ENCODE results near the gene OGG1.

The OGG1 gene

GRCh38 chr3:9749645-9750555, at the start of gene OGG1:
Gene OGG1 (plus strand): TSS chr3:9749952. CDS start chr3:9750287, 335 bp downstream.
- peak; percentile 99 for DNase-seq (ENCODE audit: low spot score)

DNA sequence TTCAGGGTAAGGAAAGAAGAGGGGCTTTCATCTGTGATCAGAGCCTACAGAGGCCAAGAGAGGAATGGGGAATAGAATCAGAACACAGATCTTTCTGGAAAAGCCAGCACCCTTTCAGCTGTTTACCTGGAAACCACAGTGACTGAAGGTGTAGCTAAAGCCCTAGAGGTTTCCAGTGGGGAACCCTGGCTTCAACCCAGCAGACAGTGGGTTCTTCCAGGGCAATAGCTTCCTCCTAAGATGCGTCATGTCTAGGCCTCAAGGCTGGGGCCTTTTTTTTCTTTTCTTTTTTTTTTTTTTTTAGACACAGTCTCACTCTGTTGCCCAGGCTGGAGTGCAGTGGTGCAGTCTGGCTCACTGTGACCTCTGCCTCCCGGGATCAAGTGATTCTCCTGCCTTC, 49.2 kb upstream of the OGG1 start:
- DNase-seq (ENCODE audit: low spot score) = no peak

GRCh38 chr3:9701006-9701405, 48.7 kb upstream of the OGG1 start:
- DNase-seq (ENCODE audit: low spot score) = no peak

GRCh38 chr3:9701711-9702110, 48.0 kb upstream of the OGG1 start:
- no peak for DNase-seq (ENCODE audit: low spot score)

GRCh38 chr3:9703240-9703639, 46.5 kb upstream of the OGG1 start:
- no peak for DNase-seq (ENCODE audit: low spot score)

DNA sequence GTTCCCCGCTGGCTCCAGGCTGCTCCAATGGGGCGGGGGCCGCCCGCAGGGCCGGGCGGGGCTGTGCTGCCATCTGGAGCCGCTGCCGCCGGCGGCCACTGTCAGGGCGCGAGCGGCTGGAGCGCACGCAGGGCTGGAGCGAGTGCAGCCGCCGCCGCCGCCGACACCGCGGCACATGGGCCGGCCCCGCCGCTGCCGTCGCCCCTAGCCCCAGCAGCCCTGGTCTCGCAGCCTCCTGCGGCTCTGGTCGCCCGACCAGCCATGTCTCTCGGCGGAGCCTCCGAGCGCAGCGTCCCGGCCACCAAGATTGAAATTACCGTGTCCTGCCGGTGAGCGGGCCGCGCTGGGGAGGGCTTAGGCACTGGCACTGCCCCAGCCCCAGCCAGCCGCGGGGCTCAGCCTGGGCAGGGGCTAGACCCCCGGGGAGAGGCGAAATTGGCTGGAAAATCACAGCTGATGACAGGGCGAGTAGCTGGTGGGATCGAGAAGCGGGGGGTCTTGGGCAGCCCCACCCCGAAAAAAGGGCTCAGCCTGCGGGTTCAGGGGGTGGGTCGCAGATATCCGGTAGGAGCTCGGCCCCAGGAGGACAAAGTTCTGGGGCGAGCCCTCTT, 45.9 kb upstream of the OGG1 start, which contains the start of gene CPNE9:
Gene CPNE9 (plus strand): TSS at position 98 of the 611 bp plus-strand sequence. CDS start 164 bp downstream, at position 262.
- DNase-seq (ENCODE audit: low spot score) = no peak

- DNase-seq (ENCODE audit: low spot score) = no peak
Observed at GRCh38 chr3:9704347-9705322, 45.1 kb upstream of the OGG1 start.

GRCh38 chr3:9710174-9710739, 39.5 kb upstream of the OGG1 start:
- no peak for DNase-seq (ENCODE audit: low spot score)

- DNase-seq (ENCODE audit: low spot score) = no peak
Observed at GRCh38 chr3:9712415-9712814, 37.3 kb upstream of the OGG1 start.

GRCh38 chr3:9713142-9713541, 36.6 kb upstream of the OGG1 start:
- no peak for DNase-seq (ENCODE audit: low spot score)

DNA sequence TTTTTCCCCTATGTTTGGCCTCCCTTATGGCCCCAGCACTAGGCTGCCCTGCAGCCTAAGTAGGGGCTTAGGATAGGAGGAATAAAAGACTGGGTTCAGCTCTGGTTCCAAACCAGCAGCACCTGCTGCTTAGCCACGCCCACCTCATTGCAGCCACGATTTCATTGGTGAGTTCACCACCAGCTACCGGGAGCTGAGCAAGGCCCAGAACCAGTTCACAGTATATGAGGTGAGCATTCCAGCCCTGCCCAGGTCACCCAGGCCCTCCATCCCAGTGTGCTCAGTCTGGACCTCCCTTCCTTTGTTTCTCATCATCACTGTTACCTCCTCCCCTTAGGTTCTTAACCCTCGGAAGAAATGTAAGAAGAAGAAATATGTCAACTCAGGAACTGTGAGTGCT, 34.6 kb upstream of the OGG1 start:
- peak; percentile 45 for DNase-seq (ENCODE audit: low spot score)

DNA sequence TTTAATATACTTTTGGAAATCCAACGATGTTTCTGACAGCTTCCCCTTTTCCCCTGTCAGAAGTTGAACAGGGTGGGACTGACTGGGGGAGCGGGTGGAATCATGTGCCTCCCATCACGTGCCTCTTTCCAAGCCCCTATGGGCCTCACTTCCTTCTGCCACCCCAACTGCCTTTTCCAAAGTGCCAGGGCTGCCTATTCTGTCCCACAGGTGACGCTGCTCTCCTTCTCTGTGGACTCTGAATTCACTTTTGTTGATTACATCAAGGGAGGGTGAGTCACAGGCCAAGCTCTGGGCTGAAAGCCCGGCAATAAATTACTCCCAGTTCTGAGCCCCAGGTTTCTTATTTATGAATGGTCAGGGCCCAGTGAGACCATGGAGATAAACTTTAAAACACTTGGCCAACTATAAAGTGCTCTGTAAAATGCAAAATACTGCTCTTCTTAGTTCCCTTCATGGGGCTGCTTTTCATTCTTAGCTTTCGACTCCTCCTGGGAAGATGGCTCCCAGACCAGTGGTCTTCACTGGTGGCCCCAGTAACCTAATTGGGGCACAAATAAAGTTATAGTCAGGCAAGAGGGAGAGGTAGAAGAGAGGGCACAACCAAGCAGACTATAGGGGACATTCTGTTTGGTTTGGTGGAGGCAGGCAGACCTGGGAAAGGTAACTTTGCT, 33.9 kb upstream of the OGG1 start:
- DNase-seq (ENCODE audit: low spot score) = no peak

DNA sequence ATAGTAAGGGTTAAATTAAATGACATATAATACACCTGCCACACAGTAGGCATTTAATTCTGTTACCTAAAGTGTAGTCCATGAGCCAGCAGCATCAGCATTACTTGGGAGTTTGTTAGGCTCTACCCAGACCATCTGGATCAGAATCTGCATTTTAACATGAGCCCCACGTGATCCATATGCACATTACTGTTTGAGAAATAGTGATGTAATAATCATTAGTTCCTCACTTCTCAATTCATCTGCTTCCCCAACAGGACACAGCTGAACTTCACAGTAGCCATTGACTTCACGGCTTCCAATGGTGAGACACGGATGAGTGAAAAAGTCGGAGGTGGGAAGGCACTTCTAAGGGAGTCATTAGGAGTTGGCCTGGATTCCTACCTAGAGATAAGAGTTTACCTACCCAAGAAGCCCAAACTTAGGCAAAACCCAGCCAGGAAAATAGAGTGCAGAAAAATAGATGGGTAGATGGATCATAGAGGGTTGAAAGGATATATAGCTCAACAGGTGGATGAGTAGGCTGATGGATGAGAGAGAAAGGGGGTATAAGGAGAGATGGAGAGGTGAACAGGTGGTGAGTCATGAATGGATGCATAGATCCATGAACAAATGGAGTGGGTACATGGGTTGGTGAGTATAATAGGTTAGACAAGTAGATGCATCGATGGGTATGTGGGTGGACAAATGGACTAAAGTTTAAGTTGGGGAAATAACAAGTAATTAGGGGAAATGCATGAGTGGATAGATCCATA, 32.8 kb upstream of the OGG1 start:
- DNase-seq (ENCODE audit: low spot score) = no peak

GRCh38 chr3:9717563-9717962, 32.2 kb upstream of the OGG1 start:
- no peak for DNase-seq (ENCODE audit: low spot score)

DNA sequence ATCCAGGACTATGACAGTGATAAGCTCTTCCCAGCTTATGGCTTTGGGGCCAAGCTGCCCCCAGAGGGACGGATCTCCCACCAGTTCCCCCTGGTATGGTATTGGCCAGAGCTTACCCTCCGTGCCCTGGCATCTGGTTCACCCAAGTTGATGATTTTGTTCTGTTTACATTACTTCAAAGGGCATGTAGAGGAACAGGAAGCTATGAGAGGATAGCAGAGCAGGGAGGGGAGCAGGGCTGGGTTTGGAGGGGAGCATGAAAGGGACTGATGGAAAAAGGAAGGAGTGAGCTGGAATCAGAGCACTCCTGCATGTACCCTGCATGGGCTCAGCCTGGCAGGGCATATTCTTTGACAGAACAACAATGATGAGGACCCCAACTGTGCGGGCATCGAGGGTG, 31.6 kb upstream of the OGG1 start:
- no peak for DNase-seq (ENCODE audit: low spot score)

DNA sequence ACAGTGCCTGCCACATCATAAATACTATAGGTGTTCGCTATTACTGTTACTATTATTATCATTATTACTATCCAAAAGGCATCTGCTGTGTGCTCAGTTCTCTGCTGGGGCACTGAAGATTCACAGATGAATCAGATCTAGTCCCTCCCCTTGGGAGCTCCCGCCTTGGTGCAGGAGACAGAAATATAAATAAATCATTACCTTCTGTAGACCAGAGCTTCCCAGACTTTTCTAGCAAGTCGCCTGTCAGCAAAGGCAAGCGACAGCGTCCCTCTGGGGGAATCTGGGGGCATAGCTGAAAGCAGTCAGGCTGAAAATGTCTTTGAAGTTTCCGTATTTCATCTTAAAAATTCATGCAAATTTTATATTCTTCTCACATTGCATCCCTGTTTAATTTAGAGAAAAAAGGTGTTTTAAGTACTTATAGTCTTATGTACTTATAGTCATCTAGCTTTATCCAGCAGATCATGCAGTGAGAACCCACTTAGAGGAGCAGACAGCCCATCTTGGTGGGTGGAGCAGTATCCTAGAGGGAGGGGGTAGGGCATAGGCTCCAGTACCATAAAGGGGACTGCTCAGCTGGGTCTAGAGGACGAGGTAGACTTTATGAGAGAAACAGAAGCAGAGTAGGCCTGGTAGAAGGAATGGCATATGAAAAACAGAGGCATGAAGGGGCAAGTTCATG, 28.6 kb upstream of the OGG1 start:
- DNase-seq (ENCODE audit: low spot score) = peak; percentile 17

DNA sequence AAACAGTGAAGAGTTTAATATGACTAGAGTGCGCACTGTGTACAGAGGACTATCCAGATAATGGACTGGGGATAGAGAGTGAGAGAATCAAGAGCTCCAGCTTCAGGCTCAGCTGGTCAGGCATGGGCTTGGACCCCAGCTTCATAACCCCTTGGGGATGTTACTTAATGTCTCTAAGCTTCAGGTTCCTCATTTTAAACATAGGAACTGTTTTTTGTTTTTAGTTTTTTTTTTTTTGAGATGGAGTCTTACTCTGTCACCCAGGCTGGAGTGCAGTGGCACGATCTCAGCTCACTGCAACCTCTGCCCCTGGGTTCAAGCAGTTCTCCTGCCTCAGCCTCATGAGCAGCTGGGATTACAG, 28.1 kb upstream of the OGG1 start:
- no peak for DNase-seq (ENCODE audit: low spot score)

GRCh38 chr3:9725775-9726515, 23.8 kb upstream of the OGG1 start:
- DNase-seq (ENCODE audit: low spot score) = no peak

- DNase-seq (ENCODE audit: low spot score) = peak; percentile 84
Observed at GRCh38 chr3:9727041-9727595, 22.6 kb upstream of the OGG1 start.

Data from NAMALWA (cell line).